ENCODE measurements around the gene SCO2. TPM values are rescaled to one million over a fixed set of nuclear protein-coding genes. Genes with fewer than 3 reads are reported as not detected.

SCO2 gene
- total RNA-seq, 1 donor from 2014 or later: not detected

DNA sequence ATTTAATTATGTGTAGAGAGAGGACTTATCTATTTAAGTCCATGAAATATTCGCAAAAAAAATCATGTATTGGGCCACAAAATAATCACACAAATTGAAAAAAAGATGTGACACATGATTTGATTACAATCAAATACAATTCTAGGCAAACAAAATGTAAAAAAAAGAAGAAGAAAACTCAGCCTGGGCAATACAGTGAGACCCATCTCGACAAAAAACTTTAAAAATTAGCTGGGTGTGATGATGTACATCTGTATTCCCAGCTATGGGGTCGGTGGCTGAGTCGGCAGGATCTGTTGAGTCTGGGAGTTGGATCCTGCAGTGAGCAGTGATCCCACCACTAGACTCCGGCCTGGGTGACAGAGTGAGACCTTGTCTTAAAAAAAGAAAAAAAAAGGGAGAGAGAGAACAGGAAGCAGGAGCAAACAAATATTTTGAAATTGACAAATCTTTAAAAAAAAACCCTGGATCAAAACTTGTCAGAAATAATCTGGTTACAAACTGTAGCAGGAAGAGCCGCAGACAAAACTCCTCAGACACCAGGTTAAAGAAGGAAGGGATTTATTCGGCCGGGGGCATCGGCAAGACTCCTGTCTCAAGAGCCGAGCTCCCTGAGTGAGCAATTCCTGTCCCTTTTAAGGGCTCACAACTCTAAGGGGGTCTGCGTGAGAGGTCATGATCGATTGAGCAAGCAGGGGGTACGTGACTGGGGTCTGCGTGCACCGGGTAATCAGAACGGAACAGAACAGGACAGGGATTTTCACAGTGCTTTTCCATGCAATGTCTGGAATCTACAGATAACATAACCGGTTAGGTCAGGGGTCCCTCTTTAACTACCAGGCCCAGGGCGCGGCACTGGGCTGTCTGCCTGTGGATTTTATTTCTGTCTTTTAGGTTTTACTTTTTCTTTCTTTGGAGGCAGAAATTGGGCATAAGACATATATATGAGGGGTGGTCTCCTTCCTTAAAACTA, 7.7 kb upstream of the SCO2 start:
- DNase-seq (ENCODE audit: low spot score): peak; percentile 52

DNA sequence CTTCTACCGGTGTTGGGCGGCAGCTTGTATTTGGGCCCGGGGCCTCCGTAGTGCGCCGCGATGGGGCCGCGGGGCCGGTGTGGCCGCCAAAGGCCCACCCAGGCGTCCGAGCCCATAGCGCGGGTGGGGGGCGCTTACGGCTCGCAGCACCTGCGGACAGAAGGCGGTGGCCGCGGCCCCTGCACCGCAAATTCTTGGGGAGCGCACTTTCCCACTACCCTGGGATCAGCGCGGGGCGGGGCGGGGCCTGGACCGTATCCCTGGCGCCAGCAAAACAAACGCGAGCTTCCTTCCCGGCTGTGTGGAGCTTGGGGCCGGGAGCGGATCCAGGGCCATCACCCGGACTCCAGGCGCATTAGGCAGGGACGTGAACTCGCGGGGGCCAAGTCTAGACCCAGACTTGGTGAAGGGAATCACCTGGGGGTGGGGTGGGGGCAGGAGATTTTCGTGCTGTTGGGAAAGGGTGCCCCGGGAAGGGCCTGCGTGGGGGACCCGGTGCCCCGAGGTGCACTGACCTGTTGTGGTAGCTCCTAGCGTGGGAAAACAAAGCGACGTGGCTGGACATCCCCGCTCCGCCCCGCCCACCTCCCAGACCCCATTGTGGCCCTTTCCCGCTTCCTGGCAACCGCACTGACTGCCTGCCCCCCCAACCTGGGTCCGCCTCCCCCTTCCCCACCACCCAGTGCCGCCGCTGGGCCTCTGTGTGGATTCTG, 6.7 kb upstream of the SCO2 start:
- DNase-seq (ENCODE audit: low spot score): peak; percentile 84

DNA sequence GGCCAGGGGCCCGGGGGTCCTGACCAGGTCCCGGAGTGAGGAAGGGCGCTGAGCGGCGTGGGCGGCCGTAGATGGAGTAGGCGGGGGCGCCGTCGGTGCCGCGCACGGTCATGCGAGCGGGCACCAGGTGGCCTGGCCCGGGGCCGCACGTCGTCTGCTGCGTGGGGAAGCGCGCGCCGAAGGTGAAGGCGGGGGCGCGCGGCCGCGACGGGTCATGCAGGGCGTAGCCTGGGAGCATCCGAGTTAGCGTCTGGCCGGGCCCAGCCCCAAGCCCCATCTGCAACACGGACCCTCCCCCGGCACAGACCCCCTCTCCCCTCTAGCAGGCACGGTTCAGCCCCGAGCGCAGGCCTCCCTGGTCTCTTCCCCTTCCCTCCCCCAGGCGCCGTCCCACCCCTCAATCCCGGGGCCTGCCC, 6.2 kb upstream of the SCO2 start:
- peak; percentile 76 for DNase-seq (ENCODE audit: low spot score)

DNA sequence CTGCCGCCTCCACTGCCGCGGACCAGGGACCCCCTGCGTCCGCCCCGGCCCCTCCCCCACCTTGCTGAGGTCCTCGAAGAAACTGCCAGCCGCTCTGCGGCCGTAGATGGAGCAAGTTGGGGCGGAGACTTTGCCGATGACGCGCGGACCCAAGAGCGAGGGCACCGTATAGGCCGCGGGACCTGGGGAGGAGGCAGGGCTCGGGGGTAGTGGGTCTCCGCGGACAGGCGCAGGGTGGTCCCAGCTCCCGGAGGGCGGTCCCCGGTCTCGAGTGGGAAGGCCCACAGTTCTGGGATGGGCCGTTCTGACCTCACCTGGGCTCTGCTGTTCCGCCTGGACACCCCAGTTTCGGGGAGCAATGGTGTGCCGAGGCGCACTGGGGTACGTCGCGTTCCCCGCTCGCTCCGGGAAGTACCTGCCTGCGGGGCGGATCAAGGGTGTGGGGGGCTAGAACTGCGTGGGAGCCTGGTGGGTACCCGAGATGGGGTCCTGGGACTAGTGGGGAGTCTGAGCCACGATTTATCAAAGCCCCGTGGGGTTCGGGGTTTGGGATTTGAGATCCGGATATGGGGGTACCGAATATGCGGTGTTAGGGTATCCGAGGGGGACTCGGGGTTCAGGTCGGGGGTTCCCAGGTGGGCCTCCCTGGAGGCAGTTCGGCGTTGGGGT, 5.6 kb upstream of the SCO2 start:
- DNase-seq (ENCODE audit: low spot score): peak; percentile 94

DNA sequence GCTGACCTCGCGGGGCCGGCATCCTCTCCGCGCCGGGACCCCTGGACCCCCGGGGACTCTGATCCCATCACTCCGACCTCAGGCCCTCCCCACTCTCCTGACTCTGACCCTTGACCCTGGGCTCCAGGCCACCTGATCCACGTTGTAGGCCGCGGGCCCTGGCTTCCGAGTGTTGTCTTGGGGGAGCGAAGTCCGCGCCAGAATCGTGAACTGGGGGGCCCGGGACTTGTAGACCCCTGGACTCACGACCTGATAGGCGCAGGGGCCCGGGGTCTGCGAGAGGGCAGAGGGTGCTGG, 5.1 kb upstream of the SCO2 start:
- DNase-seq (ENCODE audit: low spot score): no peak

DNA sequence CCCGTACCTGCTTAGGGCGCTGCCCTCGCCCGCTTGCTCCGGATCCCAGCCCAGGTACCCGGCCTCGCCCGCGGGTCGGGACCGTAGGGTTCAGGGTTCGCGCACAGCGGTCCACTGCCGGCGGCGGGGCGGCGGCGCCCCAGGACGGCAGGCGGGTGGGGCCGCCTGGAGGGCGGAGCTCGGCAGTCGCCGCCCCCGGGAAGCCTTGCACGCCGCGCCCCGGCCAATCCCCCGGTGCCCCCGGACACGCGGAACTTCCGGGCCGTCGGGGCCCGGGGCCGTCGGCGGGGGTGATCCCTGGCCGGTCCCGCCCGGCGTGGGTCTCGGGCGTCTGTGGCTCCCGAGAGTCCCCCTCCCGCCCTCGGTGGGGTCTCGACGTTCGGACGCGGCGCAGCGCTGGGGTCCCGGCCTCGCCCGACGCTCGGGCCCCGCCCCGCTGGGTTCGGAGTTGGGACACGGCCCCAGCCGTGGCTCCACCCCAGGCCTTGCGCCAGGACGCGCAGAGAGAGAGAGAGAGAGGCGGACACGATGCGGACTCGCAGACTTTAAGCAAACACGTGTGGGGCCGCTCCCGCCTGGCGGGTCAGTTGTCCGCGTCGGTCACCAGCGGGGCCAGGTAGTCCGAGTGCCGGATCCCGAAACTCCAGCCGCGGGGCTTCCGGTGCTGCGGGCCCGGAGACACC, 4.6 kb upstream of the SCO2 start, which contains the start of gene TYMP:
Gene TYMP, minus strand, starts transcription at position 116 of the 683 bp plus-strand sequence. CDS start 303 bp downstream, outside the sequence.
- peak; percentile 92 for DNase-seq (ENCODE audit: low spot score)

DNA sequence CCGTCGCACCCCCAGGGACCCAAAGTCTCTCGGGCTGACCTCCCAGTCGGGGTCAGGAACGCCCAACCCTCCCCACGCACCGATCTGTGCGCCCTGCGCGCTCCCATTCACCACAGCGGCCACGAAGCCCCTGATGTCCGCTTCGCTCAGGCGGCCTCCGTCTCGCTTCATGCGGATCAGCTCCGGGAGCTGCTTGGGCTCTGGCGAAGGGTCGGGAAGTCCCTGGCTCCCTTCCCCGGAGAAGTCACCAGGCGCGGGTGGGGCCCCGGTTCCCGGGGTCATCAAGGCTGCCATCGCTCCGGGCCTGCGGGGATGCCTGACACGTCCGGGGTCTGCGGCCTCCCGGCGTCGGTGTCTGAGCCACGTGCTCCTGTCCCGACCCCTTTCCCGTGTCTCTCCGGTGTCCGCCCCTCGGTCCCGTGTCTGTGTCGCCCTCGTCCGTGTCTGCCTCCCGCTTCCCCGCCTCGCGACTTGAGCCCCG, 4.1 kb upstream of the SCO2 start:
- DNase-seq (ENCODE audit: low spot score): no peak

DNA sequence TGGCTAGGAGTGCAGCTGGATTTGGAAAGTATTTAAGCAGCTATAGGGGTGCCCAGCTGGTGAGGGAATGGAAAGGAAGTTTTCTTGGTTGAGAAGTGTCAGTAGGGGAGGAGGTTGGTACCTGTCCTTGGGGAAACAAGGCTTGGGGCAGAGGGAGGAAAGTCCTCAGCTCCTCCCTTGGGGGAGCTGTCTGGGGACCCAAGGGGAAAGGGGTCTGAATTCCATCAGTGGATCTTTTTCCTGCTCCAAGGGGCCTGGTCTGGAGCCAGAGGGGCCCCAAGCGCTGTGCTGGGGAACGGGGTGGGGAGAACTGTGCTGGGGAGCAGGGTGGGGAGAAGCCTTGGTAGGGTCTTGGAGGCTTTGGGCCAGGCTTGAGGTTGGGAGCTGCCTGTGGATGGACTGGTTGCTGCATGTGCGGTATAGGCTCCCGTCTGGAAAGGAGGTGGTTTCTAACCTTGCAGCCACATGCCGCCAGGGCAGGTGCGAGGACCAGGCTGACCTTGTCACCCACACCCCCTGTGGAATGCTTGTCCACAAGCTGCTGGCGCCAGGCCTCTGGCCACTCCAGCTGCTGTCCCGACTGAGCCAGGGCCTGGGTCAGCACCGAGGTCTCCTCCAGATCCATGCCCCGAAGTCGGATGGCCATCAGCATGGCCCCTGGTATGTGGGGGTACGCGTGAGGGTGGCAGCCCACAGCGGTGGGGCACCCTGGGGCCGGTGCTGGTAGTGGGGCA, 3.5 kb upstream of the SCO2 start:
- no peak for DNase-seq (ENCODE audit: low spot score)

DNA sequence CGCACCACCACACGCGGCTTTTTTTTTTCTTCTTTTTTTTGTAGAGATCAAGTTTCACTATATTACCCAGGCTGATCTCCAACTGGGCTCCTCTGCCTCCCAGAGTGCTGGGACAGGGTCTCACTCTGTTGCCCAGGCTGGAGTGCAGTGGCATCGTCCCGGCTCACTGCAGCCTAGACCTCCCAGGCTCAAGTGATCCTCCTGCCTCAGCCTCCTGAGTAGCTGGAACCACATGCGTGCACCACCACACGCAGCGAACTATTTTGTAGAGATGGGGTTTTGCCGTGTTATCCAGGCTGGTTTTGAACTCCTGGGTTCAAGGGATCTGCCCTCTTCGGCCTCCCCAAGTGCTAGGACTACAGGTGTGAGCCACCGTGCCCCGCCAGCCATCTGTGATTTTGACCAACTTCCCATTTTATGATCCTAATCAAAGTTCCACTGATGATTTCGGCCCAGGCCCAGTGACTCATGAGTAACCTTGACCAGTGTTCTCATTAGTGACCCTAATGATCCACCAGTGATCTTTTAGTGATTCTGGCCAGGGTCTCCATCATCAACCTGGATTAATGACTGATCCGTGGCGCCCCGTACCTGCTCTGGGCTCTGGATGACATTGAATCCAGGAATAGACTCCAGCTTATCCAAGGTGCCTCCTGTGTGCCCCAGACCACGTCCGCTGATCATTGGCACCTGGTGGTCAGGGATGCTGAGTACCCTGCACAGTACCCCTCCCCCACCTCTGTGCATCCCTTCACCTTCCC, 2.7 kb upstream of the SCO2 start:
- DNase-seq (ENCODE audit: low spot score): no peak

DNA sequence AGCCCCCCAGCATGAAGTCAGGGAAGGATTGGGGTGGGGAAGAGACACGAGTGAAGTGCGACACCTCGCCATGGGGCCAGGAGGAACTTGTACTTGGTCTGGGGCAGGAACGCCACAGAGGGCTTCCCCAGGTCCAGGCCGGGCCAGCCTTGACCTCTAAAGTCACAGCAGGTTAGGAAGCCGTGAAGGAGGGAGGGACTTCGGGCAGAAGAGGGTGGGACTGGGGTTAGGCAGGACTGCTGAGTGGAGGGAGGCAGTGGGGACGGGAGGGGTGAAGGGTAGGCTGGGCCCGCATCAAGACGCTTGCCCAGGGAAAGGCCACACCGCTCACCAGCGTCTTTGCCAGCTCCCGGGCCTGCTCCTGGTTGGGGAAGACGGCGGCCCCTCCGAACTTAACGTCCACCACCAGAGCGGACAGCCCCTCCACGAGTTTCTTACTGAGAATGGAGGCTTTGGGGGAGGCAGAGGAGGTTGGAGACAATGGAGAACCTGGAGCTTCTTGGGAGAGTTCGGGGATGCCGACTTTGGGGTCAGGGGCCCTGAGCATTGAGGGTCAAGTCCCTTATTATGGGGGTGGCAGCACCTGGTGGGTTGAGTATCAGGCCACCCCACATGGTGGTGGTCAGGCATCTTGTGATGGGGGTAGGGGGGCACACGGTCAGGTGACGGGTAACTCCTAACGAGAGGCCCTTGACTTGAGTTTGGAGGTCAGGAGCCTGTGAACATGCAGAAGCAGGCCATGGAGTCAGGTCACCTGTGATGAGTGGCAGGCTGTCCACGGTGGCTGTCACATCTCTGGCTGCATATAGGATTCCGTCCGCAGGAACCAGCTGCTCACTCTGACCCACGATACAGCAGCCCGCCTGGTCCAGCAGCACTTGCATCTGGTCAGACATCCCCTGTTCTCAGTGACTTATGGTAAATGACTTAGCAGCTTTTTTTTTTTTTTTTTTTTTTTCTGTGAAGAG, 1.7 kb upstream of the SCO2 start:
- peak; percentile 73 for DNase-seq (ENCODE audit: low spot score)

DNA sequence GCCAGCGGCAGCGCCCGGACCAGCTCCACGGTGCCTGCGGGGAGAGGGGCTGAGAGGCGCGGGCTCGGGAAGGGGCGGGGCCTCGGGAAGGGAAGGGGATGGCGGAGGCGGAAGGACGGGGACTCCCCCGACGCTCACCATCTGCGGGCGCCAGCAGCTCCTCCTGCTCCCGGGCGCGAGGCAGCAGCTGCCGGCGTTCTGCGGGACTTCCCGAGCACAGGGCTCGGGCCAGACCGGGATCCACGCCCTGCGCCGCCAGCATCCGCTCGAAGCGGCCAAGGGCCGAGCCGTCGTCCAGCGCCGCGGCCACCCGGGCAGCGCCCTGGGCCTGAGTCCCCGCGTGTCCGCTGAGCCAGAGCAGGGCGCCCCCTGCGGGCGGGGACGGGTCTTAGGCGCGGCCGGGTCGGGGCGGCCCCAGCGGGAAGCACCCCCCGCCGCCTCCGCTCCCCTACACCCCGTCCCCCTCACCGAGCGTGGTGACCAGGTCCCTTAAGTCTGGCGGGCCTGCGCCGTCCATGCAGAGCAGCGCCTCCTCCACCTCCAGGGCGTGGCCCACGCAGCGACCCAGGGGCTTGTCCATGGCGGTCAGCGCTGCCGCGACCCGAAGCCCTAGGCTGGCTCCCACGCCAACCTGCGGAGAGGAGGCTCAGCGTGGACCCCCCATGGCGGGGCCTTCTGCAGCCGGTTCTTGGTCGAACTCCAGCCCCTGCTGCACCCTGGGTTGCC, 873 bp upstream of the SCO2 start:
- no peak for DNase-seq (ENCODE audit: low spot score)

DNA sequence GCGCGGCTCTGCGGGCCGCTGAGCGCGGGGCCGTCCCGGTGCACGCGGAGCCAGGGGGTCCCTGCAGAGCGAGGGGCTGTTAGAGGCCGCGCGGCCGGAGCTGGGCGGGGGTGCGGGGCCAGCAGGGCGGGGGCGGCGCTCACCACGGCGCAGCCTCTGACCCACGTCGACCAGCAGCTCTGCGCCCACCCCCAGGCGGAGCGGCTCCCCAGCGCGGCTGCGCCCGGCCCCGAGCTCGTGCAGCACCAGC, 385 bp upstream of the SCO2 start:
- DNase-seq (ENCODE audit: low spot score): peak; percentile 88

DNA sequence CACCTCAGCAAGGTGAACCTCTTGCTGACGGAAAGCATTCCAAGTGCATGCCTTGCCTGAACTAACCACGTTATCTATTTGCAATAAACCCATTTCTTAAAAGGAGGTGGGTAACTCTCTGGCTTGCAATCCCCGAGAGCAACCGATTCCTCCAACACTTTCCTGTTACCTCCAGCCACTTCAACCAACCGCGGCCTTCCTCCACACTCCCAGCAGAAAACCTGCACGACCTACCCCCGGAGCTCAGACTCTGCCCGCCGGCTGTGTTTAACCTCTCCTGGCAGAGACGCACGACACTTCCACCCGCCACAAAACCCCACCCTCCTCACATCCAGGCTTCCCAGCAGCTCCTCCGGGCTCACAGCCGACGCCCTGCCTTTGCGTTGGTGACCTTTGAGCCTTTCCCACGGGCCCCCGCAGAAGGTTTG, 708 bp downstream of the SCO2 start:
- no peak for DNase-seq (ENCODE audit: low spot score)

DNA sequence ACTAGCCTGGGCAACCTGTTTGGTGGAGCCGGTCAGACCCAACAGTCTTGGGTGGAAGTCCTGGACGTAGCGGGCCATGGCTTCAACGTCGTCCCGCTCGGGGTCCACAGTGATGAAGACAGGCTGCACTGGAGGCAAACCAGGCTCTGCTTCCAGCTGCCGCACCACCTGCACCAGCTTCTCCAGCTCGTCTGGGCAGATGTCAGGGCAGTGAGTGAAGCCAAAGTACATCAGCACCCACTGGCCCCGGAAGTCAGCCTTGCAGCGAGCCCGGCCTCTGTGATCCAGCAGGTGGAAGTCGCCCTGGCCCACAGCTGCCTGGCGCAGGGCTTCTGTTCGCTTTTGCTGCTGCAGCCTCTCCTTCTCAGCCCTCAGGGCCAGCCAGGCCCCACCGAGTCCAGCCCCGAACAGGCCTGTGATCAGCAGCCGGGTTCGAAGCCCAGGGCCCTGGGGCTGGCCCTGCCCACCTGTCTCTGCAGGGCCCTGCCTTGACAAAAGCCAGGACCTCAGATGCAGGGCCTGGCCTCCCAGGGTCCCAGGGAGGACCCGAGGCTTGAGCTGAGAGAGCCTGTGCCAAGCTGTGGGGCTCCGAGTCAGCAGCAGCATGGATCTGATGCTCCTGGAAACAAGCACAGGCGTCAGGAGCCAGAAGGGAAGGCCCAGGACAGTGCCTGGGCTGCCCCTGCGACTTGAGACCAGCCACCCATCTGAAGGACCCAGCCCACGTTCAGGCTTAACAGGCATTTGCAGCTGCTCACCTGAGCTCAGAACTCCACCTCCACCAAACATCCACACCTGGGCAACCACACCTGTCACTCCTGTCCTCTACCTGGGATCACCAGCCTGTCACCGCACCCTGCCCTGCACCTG, 1.4 kb downstream of the SCO2 start:
- DNase-seq (ENCODE audit: low spot score): no peak

DNA sequence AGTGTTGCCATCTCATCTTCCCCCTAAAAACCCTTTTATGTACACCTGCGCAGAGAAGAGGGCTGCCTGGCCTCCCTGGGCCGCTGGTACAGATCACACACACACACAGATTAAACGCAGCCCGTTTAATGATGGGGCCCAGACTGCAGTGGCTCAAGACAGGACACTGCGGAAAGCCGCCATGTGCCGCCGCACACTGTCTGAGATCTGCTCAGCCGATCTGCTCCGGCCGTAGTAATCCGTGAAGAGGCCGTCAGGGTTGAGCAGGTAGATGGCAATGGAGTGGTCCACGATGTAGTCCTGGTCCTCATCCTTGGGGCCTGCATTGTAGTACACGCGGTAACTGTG, 2.0 kb downstream of the SCO2 start:
- no peak for DNase-seq (ENCODE audit: low spot score)

DNA sequence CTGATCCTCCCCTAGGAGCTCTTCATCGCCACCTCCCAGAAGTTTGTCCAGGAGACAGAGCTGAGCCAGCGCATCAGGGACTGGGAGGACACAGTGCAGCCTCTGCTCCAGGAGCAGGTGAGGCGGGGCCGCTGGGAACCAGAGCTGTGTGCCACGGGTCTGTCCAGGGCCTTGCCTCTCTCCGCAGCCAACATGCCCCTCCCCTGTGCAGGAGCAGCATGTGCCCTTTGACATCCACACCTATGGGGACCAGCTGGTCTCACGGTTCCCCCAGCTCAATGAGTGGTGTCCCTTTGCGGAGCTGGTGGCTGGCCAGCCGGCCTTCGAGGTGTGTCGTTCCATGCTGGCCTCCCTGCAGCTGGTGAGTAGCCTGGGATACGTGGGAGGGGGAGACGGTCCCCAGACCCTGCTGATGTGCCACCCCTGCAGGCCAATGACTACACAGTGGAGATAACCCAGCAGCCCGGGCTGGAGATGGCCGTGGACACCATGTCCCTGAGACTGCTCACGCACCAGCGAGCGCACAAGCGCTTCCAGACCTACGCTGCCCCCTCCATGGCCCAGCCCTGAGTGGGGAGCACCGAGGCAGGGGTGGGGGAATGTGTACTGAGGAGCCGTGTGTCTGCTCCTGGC, 2.5 kb downstream of the SCO2 start:
- no peak for DNase-seq (ENCODE audit: low spot score)

DNA sequence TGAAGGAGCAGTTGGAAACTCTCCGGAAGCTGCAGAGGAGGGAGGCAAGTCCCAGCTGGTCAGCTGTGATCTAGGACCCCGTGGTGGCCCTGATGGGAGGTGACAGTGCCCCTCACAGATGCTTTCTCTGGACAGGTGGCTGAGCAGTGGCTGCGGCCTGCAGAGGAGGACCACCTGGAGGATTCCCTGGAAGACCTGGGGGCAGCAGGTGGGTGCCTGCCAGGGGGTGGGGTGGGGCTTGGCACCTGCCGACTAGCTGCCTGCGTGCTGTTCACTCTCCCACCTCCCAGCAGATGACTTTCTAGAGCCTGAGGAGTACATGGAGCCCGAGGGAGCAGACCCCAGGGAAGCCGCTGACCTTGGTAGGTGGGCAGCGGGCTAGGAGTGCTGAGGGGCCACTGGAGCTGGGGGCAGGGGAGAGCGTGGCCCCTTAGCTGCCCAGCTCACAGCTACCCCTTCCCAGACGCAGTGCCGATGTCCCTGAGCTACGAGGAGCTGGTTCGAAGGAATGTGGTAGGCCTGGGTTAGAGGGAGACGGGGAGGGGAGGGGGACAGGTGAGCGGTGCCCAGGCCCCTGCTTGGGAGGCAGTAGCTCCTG, 3.1 kb downstream of the SCO2 start:
- DNase-seq (ENCODE audit: low spot score): no peak

All from umbilical cord (tissue), 2 donors.